Kidney glomerular epithelial cell (primary cell): ENCODE measurements around the gene GALC.
A peak's percentile ranks its signal among the peaks of the same experiment; 100 is the strongest.

Experiments used
- DNase-seq: peaks from one replicate; lab custom pipeline; 2025; lab: John Stamatoyannopoulos, UW

GALC gene

DNA sequence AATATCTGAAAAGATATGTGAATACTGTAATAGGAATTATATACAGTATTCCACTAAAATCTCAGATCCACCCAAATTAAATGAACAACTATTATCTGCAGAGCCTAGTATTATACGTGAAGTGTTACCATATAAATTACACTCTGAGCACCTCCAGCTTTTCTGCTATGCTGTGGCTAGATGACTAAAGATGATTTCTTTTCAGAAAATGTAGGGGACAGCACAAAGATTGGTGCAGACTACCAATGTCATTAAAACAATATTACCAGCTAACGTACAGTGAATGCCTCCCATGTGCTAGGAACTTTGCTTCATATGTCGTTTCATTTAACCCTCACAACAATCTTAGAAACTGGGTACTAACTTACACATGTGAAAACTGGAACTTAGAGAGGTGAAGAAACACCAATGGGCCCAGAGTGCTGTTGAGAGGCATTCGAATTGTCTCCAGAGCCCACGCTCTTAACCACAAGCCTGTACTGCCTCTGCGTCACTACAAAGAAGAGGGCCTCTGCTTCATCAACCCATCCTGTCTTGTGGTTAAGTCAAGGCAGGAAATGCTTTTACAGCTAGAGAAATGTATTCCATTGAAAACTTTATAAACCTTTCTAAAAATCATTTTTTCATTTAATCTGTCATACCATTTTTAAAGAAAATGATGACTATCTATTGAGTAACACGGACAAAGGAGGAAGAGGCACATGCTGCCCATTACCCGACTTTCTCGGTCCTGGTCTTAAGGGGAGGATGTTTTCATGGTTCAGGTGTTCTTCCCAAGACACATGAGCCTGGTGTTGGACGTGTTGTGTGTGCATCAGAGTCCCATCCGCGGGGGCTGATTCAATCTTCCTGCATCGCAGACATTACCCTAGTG is 13.2 kb upstream of the GALC start:
- no peak for DNase-seq

DNA sequence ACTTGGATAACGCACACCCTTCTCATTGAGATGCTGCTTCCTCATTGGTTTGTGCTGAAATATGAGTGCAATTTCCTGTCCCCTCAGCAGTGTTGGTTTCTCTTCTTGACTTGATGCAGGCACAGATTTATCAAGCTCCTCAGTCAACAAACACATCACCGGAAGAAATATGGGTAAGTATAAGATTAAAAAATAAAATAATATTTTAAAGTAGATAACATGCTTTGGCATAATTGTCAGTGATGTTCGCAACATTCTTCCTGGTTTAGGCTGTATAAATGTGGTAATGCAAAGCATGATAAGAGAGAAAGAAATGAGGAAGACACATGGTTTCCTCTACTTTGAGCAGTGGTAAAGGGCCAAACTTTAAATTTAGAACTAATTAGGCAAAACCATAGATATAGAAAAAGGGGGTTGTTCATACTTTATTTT is 12.1 kb upstream of the GALC start, which contains the start of gene GPR65:
Gene GPR65, plus strand, starts transcription at position 86 of the 432 bp plus-strand sequence. CDS start 5,713 bp downstream, outside the sequence.
- DNase-seq = no peak

DNA sequence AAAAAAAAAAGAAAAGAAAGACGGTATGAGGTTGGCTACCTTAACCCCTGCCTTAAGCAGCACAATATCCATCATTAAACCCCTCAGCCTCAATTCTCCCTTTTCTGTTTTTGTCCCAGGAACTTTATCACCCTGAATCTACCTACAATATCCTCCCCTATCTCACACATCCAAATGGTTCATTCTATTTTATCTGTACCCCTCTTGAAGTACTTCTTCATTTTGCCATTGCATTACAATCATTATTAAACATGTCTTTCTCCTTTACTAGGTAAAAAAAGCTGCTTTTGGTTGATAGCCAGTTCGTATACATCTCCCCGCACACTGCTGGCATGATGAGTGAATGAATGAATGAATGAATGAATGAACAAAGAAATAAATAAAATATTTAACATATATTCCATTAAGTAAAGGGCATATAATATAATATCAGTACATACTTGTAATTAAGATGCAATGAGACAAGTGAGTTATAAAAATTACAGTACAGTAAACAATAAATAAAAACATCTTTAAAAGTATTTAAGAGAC is 11.6 kb upstream of the GALC start:
- DNase-seq = no peak

DNA sequence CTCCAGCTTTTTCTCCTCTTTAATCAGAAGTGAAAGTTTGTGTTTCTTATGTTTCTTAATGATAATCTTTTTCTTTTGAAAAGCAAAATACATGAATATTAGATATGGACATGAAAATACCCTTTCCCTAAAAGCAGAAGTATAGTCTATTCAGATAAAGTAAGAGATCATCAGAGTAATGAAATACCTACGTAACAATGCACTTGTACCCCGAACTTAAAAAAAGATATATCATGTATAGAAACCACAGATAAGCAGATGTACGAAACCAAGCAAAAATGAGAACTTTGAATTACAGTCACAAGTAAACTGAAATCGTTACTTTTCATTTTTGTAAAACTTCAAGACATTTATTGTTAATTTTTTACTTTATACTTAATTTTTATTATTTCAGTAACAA is 10.4 kb upstream of the GALC start:
- DNase-seq = no peak

DNA sequence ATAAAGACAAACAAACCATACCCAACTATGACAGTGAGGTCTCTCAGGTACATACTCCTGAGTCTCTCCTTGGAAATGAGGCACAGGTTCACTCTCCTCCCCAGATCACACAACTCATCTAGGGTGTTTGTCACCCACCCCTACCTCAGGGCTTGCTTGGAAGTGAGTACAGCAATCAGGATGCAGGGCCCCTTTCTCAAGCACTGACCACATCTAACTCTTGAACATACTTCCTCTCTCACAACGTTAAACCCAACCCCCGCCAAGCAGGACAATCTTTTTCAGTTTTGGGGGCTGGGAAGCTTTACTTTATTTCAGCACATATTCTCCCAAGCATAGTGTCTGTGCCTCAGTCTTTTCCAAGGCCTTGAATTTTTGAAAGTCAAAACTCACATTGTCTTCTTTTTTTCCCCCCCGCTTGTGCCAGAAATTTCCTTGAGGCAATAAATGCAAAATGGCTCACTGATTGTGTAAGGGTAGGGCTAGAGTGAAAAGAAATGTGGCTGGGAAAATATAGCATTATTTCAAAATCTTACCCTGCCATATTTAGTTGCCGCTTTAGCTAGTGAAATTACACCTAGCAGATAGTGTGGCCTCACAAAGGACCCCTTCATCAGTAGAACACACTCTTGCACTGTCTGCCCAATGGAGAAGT is 9.6 kb upstream of the GALC start:
- no peak for DNase-seq

DNA sequence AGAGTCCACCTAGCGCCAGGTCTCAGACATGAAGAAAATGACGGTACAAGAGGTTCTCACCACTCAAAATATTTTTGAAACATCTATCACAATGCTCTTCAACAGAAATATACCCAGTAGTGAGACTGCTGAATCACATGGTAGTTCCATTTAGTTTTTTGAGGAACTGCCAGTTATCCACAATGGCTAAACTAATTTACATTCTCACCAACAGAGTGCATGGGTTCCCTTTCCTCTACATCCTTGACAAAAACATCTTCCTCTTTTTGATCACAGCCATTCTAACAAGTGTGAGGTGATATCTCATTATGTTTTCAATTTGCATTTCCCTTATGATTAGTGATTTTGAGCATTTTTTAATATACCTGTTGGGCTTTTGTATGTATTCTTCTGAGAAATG is 6.3 kb upstream of the GALC start:
- no peak for DNase-seq

DNA sequence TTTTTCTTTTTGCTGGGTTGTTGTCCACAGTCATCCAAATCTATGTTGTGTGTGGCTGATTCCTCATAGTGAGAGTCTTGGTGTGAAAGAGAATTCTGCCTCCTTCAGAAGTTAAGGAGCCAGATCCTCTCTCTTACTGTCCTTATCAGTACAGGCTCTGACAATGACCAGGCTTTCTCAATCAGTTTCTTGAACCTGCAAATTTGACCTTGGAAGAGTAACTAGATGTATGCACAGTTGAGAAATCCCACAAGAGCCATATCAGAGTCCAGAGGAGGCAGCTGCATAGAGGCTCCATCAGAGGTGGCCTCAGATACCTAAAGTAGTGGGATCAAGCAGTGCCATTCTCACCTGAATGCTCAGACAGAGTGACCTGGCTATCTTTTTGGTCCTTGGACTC is 5.5 kb upstream of the GALC start:
- no peak for DNase-seq

DNA sequence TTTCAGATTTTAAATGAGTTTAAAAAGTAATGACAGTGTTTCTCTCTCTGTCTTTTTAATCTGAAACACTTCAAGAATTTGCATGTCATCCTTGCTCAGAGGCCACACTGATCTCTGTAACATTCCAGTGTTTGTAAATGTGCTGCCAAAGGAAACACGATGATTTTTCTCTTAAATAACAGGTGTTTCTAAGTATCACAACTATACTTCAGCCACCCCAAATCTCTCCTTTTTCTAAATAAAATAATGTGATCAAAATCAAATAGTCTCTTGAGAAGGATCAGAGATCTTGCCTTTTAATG is 3.3 kb upstream of the GALC start:
- DNase-seq = no peak

DNA sequence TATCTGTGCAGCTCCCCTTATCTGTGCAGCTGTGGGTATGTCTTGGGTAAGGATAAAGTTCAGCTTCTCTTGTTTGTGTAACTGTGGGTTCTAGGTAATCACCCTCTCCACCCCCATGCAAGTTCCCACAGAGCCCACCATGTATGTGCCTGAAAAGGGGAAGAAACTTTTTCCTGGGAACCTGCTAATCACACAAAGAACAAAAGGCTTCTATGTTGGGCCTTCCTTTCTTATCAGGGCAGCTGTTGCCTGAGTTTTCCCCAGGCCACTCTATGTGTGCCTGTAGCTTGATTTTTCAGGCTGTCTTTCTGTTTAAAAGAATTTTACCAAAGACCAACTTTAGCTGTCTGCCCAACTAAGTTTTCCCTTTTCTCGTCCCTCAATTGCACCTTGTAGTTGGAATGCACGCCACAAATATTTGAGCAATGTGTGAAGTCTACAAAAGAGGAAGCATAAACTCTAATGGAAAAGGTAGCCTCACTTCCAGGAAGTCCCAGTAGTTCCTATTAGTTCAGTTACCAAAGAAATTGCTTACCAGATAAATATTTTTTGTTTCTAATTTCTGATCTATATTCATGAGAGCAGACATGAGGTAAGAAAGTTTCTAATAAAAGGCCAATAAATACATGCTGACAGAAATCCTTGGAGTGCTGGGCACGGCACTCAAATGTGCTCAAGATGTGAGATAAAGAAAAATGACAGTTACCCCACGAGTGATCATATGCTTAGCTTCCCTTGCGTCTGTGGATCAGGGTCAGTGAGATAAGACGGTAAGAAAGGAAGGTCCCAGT is 2.7 kb upstream of the GALC start:
- DNase-seq = peak; percentile 51

DNA sequence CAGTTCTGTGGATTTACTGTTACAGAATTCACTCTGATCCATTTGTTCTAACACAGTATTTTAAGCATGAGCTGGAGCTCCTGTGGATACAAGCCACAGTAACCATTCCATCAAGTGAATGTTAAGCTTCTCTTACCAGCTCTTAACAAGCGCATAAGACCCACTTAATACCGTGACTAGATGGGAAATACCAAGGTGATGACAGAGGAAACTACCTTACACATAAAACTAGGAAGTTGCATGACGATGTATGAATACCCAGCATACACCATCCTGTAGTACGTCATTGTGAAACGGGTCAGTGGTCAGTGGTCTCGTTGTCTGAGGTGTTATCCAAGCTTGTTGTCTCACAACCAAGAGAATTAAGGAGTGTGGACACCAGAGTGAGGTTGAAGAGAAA is 2.0 kb upstream of the GALC start:
- no peak for DNase-seq

DNA sequence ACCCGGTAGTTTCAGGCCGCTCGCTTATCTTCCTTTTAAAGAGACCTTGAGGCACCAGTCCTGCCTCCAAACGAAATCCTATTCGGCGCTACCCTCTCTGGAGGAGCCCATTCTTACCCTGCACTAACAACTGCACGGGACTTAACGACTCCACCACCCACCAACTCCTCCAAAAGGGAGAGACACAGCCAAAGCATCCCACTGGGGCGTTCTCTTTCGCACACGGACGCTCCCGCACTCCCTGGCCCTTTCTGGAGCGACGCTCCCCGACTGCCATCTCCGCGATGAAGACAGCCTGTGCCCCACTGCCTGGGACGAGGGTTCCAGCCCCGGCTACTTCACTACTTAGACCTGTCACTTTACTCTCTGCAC is 650 bp downstream of the GALC start:
- DNase-seq = no peak

DNA sequence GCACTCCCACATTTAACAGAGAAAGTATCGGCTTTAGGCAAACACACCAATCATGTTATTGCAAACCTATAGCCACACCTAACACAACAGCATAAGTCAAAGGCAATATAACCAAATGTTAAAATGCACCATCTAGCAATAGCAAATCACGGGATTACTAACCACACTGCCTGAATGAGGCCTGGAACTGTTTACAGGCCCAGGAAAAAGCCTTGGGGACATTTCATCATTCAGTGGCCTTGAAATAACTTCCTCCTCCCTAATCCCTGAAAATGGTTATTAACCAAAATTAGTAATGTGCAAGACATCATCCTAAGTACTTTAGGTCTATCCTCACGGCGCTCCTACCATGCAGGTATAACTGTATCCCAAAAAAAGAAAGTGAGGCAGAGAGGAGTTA is 2.3 kb downstream of the GALC start:
- DNase-seq = no peak

DNA sequence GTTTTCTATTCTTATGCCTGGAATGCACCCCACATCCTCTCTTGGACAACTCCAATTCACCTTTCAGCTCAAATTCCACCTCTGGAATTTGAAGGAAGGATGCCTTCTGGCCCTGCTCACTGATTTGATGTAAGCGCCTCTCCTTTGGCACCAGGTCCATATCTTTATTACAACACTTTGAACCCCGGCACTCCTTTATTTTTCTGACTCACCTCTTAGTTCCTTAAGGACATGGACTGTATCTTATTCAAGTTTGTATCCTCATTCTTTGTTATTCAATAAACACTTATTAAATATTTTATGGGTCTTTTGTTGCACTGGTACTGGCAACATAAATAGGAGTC is 3.1 kb downstream of the GALC start:
- no peak for DNase-seq

DNA sequence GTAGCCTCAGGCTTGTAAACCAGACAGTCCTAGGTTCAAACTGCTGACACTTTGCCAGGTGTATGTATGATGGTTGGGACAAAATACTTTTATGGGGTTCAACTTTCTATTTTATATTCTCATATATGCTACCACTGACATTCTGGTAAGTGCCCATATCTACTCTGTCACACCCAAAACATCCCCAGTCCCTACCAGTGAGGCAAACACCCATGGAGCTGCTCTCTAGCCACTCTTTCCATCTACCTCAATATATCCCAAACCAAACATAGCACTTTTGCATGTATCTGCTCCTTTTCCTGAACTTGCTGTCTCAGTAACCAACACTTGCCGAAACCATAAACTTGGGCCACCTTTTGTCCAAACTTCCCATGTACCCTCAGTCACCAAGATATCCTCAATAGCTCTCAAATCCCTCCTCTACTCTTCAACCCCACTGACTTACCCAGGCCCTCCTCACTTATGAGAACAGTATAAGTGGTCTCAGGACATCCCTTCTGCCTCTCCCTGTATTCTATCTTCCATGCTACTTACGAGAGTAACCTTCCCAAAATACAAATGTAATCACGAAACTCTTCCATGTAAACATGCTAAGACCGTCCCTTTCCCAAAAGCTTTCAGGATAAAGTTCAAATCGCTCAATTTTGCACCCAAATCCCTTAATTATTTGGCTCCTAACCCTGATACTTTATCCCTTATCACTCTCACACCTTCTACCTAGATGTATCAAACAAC is 3.6 kb downstream of the GALC start:
- DNase-seq = no peak

DNA sequence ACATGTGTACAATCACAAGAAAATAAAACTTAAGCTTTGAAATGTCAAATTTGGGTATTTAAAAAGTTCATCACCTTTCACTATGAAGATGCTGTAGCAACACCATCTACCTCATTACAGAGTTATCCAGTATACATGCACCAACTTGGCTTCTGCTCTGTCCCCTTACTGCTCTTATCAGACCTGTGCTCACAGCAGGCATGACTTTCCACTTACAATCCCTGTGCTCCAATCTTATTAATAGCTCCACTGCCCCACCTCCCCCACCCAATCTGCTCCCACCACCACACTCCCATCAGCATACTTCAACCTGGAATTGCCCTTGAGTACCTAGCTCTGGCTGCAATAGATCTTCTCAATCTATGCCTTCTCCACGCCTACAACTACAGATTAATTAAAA is 13.3 kb downstream of the GALC start:
- DNase-seq = no peak

DNA sequence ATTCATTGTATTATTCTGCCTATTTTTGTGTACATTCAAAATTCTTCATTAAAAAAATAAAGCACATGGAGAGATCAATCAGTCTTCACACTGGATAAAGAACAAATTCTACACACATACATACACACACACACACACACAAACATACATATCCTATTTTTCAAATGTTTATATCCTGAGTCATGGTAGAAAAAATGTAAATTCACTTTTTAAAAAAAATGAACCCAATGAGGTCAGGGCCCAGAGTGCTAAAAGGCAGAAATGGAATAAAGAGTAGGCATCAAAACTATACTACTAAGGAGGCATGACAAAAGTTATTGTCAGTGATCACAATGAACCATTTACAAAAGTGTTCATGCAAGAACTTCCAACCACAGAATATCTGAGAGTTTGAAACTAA is 17.3 kb downstream of the GALC start:
- no peak for DNase-seq

DNA sequence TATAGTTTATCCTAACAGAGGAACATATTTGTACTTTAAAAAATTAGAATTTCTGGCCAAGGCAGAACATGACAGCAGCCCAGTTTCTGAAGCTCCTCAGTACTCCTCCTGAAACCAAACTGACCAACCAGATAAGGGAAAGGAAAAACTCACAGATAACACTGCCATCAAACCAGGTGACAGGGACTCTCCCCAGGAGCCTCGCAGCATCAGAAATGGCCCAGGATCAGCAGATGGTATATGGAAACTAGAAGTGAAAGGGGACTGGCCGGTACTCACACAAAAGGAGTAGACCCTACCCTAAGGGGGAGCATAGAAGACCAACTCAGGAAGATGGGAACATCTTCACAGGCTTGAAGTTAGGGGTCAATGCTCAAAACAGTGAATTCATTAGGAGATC is 22.0 kb downstream of the GALC start:
- no peak for DNase-seq

DNA sequence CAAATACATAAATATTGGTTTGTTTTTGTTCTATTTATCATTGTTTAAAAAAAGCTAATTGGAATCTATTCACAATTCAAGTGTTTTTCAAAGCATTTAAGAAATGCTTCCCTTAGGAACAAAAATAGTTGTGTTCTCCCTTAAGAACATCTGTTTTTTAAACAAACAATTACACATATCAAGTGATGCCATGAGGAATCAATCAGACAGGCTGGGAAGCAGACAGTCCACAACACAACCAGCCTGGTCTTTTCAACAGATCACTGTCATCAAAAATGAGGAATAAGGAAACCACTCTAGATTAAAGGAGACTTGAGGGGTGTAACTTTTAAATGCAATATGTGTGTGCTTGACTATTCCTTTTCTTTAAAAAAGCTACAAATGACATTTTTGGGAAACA is 25.5 kb downstream of the GALC start:
- DNase-seq = no peak

DNA sequence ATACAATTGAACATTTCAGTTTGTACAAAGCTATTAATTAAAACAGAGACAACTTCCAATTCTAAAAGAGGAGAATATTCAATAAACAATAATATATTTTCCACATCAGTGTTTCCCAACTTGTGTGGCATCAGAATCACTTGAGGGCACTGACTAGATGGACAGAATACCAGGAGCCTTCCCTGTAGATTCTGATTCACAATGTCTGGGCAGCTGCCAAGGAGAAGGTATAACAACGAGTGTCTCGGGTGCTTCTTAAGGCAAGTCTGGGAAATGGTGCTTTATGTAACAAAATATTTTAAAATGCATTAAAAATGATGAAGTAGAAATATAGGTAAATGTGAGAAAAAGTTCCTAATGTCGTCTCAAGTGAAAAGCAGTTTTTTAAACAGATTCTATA is 26.2 kb downstream of the GALC start:
- no peak for DNase-seq

DNA sequence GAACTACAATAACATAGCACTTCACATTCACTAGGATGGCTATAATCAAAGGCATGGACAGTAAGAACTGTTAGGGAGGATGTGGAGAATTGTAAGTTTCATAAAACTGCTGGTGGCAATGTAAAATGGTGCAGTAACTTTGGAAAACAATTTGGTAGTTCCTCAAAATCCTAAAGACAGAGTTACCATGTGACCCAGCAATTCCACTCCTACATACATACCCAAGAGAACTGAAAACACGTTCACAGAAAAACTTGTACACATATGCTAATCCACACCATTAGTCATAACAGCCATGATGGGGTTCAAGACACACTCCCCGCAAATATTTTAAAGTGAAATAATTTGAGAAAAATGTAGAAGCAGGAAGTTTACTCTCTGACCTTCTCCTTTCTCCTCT is 31.7 kb downstream of the GALC start:
- DNase-seq = no peak

DNA sequence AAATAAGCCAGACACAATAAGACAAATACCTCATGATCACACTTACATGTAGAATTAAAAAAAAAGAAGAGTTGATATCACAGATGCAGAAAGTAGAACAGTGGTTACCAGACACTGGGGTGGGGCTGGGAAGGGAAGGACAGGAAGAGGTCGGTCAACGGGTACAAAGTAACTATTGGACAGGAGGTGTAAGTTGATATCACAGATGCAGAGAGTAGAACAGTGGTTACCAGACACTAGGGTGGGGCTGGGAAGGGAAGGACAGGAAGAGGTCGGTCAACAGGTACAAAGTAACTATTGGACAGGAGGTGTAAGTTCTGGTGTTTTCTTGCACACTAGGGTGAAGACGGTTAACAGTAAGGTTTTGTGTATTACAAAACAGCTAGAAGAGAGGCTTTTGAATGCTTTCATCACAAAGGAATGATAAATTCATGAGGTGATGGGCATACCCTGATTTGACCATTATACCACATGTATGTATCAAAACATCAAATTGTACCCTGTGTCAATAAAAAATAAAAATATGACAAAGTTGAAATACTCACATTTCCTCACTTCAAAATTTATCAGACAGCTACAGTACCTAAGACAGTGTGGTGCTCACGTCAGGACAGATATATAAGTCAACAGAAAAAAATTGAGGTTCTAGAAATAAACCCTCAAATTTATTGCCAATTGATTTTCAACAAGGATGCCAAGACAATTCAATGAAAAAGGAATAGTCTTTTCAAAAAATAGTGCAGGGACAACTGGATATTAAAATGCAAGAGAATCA is 32.8 kb downstream of the GALC start:
- no peak for DNase-seq
